Testis (tissue), 3 donors: Measurements from ENCODE around the gene YJU2. TPM values are rescaled to one million over a fixed set of nuclear protein-coding genes. Genes with fewer than 3 reads are reported as not detected.
A peak's percentile ranks its signal among the peaks of the same experiment; 100 is the strongest.
"Not testable (repeated sequence)": the region's sequence is repeated elsewhere in the genome, so short reads cannot be mapped to it uniquely, and the experiment has no call there.

Experiments used
- DNase-seq: peaks from one replicate; pipeline ENCODE4 v3.0.0-alpha.2; 2019
- H3K27ac ChIP-seq, 2 donors: fragments of 200-600 bp; sonication (generic); one replicate each; pipeline ENCODE4 v1.5.1; 2019
- H3K27me3 ChIP-seq: fragments of 200-600 bp; sonication (generic); one replicate; pipeline ENCODE4 v1.5.1; 2019
- H3K36me3 ChIP-seq: fragments of 200-600 bp; sonication (generic); one replicate; pipeline ENCODE4 v1.5.1; 2017; ENCODE audit warnings: low read depth; ENCODE audit errors: missing control alignments
- H3K4me1 ChIP-seq: fragments of 200-600 bp; sonication (generic); one replicate; pipeline ENCODE4 v1.5.1; 2019
- H3K4me3 ChIP-seq, 2 donors: fragments of 200-600 bp; sonication (generic); one replicate each; pipeline ENCODE4 v1.5.1; 2017 to 2019
- H3K9me3 ChIP-seq: fragments of 200-600 bp; sonication (generic); one replicate; pipeline ENCODE4 v1.5.1; 2017
- POLR2A ChIP-seq: fragments of 450-650 bp; IDR thresholded peaks from one replicate; pipeline ENCODE4 v1.6.1; 2017; ENCODE audit warnings: antibody characterized with exemption, mild to moderate bottlenecking, moderate library complexity
- WGBS, 2 donors: methylation state at CpG; one replicate each; pipeline ENCODE4 v1.1.5; 2018; 5-methylcytosine and 5-hydroxymethylcytosine counted together
- intact Hi-C: fragments of 100-400 bp; cut with DNase I; formaldehyde crosslinking; loops from one replicate; pipeline ENCODE4 v1.15.1; 2023; ENCODE audit warnings: low total_unique reads
- polyA plus RNA-seq: library from polyadenylated mRNA; stranded (reverse); fragments of 350-450 nt; fragmentation: Illumina TruSeq; extraction: RNeasy Lipid Tissue Mini Kit (QIAGEN cat#74804); gene quantifications from one replicate; pipeline ENCODE4 v1.2.3, GENCODE V29; 2014; ENCODE audit warnings: low read depth, low replicate concordance; ENCODE audit not compliant: insufficient read depth
- total RNA-seq, 2 donors: library from RNA; depleted of rRNA; stranded (reverse); fragments of >200 nt; gene quantifications; one replicate each; pipeline ENCODE4 v1.2.3, GENCODE V29; 2016
- TF ChIP-seq, protein P1 (sequence below), 3 experiments: fragments of 450-650 bp in 2 of 3; fragments of 200-600 bp in 1 of 3; sonication (generic) in 1 of 3; IDR thresholded peaks; one replicate each; pipeline ENCODE4 v1.5.1; 2016 to 2019; ENCODE audit warnings: antibody characterized with exemption in 3 of 3, mild to moderate bottlenecking in 2 of 3, moderate library complexity in 1 of 3

Gene YJU2
- total and polyA plus RNA-seq, 3 donors from 2014 or later, result 26.1 to 36.6 (median 31.1) TPM

DNA sequence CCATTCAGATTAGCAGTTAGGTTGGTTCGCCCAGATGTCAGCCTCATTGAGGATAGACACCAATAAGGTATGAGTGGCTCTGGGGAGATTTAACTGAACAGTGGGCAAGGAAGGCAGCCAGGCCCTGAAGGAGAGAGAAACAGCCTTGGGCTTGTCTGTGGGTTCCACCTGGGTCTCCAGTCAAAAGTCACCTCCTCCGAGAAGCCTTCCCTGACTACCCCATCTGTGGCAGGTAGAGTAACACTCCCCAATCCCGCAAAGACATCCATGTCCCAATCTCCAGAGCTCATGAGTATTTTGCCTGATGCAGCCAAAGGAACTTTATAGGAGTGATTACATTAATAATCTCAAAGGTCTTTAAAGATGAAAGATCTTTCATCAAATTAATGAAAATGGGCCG is 8.0 kb upstream of the YJU2 start:
- Histone ChIP-seq H3K27me3 (no peaks in the 10 kb centered on the region), H3K36me3 (no peaks in the 10 kb centered on the region), H3K9me3 (no peaks in the 10 kb centered on the region), H3K27ac (no peak overlapping the region), H3K4me3 (no peak overlapping the region), H3K4me1 (no peaks in the 10 kb centered on the region)
- no peak for TF ChIP-seq POLR2A
- TF ChIP-seq, protein P1, sequence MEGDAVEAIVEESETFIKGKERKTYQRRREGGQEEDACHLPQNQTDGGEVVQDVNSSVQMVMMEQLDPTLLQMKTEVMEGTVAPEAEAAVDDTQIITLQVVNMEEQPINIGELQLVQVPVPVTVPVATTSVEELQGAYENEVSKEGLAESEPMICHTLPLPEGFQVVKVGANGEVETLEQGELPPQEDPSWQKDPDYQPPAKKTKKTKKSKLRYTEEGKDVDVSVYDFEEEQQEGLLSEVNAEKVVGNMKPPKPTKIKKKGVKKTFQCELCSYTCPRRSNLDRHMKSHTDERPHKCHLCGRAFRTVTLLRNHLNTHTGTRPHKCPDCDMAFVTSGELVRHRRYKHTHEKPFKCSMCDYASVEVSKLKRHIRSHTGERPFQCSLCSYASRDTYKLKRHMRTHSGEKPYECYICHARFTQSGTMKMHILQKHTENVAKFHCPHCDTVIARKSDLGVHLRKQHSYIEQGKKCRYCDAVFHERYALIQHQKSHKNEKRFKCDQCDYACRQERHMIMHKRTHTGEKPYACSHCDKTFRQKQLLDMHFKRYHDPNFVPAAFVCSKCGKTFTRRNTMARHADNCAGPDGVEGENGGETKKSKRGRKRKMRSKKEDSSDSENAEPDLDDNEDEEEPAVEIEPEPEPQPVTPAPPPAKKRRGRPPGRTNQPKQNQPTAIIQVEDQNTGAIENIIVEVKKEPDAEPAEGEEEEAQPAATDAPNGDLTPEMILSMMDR (IDR thresholded peaks at IDR 0.05), result no peak
- DNase-seq, result no peak
- WGBS, 2 donors, result 94 to 95% methylated on average over 4 of the region's 4 CpGs
- intact Hi-C loops, result no loop called here

DNA sequence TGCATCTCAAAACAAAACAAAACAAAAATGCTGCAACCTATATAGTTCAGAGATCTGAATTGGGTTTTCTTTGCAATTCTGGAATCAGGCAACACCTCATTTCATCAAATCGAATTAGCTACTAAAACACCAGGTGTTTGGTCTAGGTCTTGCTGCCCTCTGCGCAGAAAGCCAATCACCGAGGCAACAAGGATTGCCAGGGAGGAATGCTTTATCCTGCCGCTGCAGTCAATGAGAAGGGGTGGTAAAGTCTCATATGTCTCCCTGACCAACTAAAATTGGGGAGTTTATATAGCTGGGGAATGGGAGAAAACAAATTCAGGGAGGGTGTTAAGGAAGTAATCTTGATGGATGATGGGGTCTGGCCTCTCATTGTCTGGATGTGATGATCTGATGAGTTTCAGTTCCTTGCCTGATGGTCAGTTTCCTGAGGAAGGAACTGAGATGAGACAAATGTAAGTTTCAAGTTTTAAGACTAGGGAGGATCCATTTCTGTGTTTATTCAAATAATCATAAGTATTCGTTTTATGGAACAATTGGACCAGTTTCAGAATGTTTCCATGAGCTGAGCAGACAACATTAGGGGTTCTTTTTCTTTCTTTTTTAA is 5.0 kb upstream of the YJU2 start:
- Histone ChIP-seq H3K27ac (no peak overlapping the region), H3K9me3 (no peaks in the 10 kb centered on the region), H3K4me1 (peaks cover 5% of the 10 kb centered on the region), H3K27me3 (no peaks in the 10 kb centered on the region), H3K4me3 (no peak overlapping the region), H3K36me3 (no peaks in the 10 kb centered on the region)
- TF ChIP-seq, protein P1 (IDR thresholded peaks at IDR 0.05), result no peak
- no peak for TF ChIP-seq POLR2A
- 74 to 77% methylated on average over 5 of the region's 5 CpGs for WGBS, 2 donors
- intact Hi-C loops, result no loop called here
- DNase-seq, result no peak

DNA sequence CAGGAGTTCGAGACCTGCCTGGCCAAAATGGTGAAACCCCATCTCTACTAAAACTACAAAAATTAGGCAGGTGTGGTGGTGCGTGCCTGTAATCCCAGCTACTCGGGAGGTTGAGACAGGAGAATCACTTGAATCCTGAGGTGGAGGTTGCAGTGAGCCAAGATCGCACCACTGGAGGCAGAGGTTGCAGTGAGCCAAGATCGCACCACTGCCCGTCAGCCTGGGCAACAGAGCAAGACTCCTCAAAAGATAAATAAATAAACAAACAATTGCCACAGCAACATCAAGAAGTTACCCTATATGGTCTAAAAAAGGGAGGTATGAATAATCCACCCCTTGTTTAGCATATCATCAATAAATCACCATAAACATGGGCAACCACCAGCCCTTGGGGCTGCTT is 942 bp upstream of the YJU2 start:
- H3K4me1 ChIP-seq, DNase-seq, H3K36me3 ChIP-seq, H3K9me3 ChIP-seq, intact Hi-C loops, H3K27me3 ChIP-seq: not testable (repeated sequence)
- H3K4me3 ChIP-seq, result peak overlapping the region in 1 of 2 donors; percentile 73
- H3K27ac ChIP-seq, result peak overlapping the region in 1 of 2 donors; percentile 97
- 79 to 86% methylated on average over 6 of the region's 6 CpGs for WGBS, 2 donors

DNA sequence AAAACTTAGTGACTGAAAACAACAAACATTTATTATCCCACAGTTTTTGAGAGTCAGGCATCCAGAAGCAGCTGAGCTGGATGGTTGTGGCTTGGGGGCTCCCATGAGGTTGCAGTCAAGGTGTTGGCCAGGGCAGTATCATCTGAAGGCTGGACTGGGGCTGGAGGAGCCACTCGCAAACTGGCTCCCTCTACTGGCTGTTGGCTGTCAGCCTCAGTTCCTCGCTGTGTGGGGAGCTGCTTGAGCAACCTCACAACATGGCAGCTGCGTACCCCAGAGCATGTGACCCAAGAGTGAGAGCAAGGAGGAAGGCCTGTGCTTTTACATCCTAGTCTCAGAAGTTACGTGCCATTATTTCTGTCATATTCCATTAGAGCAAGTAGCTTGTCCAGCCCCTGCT is 9.7 kb downstream of the YJU2 start:
- 96 to 99% methylated on average over 4 of the region's 4 CpGs for WGBS, 2 donors
- TF ChIP-seq, protein P1 (IDR thresholded peaks at IDR 0.05), result no peak
- TF ChIP-seq POLR2A, result no peak
- Histone ChIP-seq H3K27ac (no peak overlapping the region), H3K36me3 (no peaks in the 10 kb centered on the region), H3K27me3 (no peaks in the 10 kb centered on the region), H3K4me1 (no peaks in the 10 kb centered on the region), H3K4me3 (no peak overlapping the region), H3K9me3 (no peaks in the 10 kb centered on the region)
- no peak for DNase-seq
- intact Hi-C loops, result no loop called here

DNA sequence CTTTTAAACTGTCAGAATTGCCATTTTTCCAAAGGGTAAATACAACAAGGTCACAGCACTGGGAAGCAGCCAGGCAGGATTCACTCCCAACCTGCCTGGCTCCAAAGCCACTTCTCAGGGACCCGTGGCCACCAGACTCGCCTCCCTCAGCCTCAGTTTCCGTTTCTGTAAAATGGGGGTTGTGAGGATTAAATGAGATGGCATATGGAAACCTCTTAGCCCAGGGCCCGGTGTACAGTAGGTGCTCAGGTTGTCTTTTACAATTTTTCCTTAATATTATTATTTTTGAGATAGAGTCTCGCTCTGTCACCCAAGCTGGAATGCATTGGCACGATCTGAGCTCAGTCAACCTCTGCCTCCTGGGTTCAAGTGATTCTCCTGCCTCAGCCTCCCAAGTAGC is 10.1 kb downstream of the YJU2 start:
- no peak overlapping the region for H3K4me3 ChIP-seq
- no peaks in the 10 kb centered on the region for H3K36me3 ChIP-seq
- no peaks in the 10 kb centered on the region for H3K4me1 ChIP-seq
- no peak for DNase-seq
- 86 to 91% methylated on average over 5 to 6 of the region's 6 CpGs for WGBS, 2 donors
- no peak overlapping the region for H3K27ac ChIP-seq
- intact Hi-C loops, result no loop called here
- no peak for TF ChIP-seq POLR2A
- TF ChIP-seq, protein P1 (IDR thresholded peaks at IDR 0.05), result no peak
- no peaks in the 10 kb centered on the region for H3K9me3 ChIP-seq
- H3K27me3 ChIP-seq, result no peaks in the 10 kb centered on the region
